MG63 (cell line): ENCODE measurements around the gene RIC3. TPM values are rescaled to one million over a fixed set of nuclear protein-coding genes. Genes with fewer than 3 reads are reported as not detected.

Source experiments
- total RNA-seq: library from RNA; depleted of rRNA; stranded (reverse); fragments of >200 nt; shearing (Covaris generic); gene quantifications from 2 replicates; pipeline ENCODE4 v1.2.3, GENCODE V29; 2014; ENCODE audit warnings: low replicate concordance; rRNA removed

RIC3 gene
- total RNA-seq, 1 experiment from 2014 or later: not detected

Other genes with a start within 250 kb of the RIC3 start
- not detected in 2 replicates for gene OR10A6, start 237.8 kb downstream of the RIC3 start, total RNA-seq
- gene OR10A3, start 227.3 kb downstream of the RIC3 start, total RNA-seq: not detected in 2 replicates
- gene NLRP10, start 203.6 kb downstream of the RIC3 start, total RNA-seq: 0.36 TPM in 1 of 2 replicates, not detected in the other
- 289 and 387 TPM in 2 replicates for gene EIF3F, start 181.7 kb downstream of the RIC3 start, total RNA-seq
- 19.2 and 23.6 TPM in 2 replicates for gene TUB, start 87.8 kb downstream of the RIC3 start, total RNA-seq
- not detected in 2 replicates for gene LMO1, start 94.9 kb upstream of the RIC3 start, total RNA-seq